Suprapubic skin (tissue), 4 donors: ENCODE measurements around the gene AKR1C4. TPM values are rescaled to one million over a fixed set of nuclear protein-coding genes. Genes with fewer than 3 reads are reported as not detected.

Experiments
- DNase-seq, 2 donors: peaks; one replicate each; pipeline ENCODE4 v3.0.0-alpha.2; 2019; ENCODE audit warnings: low spot score in 2 of 2
- H3K27ac ChIP-seq: fragments of 200-600 bp; sonication (generic); one replicate; pipeline ENCODE4 v1.5.1; 2019
- H3K27me3 ChIP-seq: fragments of 200-600 bp; sonication (generic); one replicate; pipeline ENCODE4 v1.5.1; 2019
- H3K36me3 ChIP-seq: fragments of 200-600 bp; sonication (generic); one replicate; pipeline ENCODE4 v1.5.1; 2019
- H3K4me1 ChIP-seq: fragments of 200-600 bp; sonication (generic); one replicate; pipeline ENCODE4 v1.5.1; 2019
- H3K4me3 ChIP-seq: fragments of 200-600 bp; sonication (generic); one replicate; pipeline ENCODE4 v1.5.1; 2019; ENCODE audit warnings: mild to moderate bottlenecking
- H3K9me3 ChIP-seq: fragments of 200-600 bp; sonication (generic); one replicate; pipeline ENCODE4 v1.5.1; 2019
- CTCF ChIP-seq, 2 donors: fragments of 200-600 bp in 1 of 2; fragments of 450-650 bp in 1 of 2; sonication (generic) in 1 of 2; IDR thresholded peaks; one replicate each; pipeline ENCODE4 v1.5.1; 2016 to 2019; ENCODE audit warnings: antibody characterized with exemption in 2 of 2, mild to moderate bottlenecking in 1 of 2, moderate library complexity in 1 of 2
- EP300 ChIP-seq: sonication (generic); formaldehyde crosslinking; IDR thresholded peaks from one replicate; pipeline ENCODE4 v1.6.1; 2017; ENCODE audit warnings: antibody characterized with exemption
- POLR2A ChIP-seq, 2 donors: fragments of 450-650 bp; IDR thresholded peaks; one replicate each; pipeline ENCODE4 v1.6.1; 2017; ENCODE audit warnings: antibody characterized with exemption in 2 of 2, mild to moderate bottlenecking in 2 of 2, moderate library complexity in 2 of 2
- POLR2AphosphoS5 ChIP-seq, 3 donors: sonication (generic); formaldehyde crosslinking; IDR thresholded peaks; one replicate each; pipeline ENCODE4 v1.6.1; 2017; ENCODE audit warnings: antibody characterized with exemption in 3 of 3
- WGBS: methylation state at CpG from one replicate; pipeline ENCODE4 v1.1.5; 2018; 5-methylcytosine and 5-hydroxymethylcytosine counted together
- total RNA-seq, 4 donors: library from RNA; depleted of rRNA; stranded (reverse); fragments of >200 nt; gene quantifications; one replicate each; pipeline ENCODE4 v1.1.0, GENCODE V29; 2016

Gene AKR1C4
- total RNA-seq, 4 donors from 2014 or later: 1.1 TPM; not detected in 3

- Histone ChIP-seq H3K36me3 (no peaks in the 10 kb centered on the region), H3K4me3 (no peak overlapping the region), H3K27ac (no peak overlapping the region), H3K9me3 (peaks cover 6% of the 10 kb centered on the region), H3K27me3 (no peaks in the 10 kb centered on the region), H3K4me1 (no peaks in the 10 kb centered on the region)
- no peak for DNase-seq
- 85% methylated on average over 1 of the region's 1 CpG for WGBS
- TF ChIP-seq CTCF (IDR thresholded peaks at IDR 0.05) (no peak), POLR2A (IDR thresholded peaks at IDR 0.05) (no peak), POLR2AphosphoS5 (IDR thresholded peaks at IDR 0.05) (no peak), EP300 (no peak)
Measured at GRCh38 chr10:5266804-5267203, 70.2 kb downstream of the AKR1C4 start.

- H3K27ac ChIP-seq: no peak overlapping the region
- H3K36me3 ChIP-seq: no peaks in the 10 kb centered on the region
- H3K4me1 ChIP-seq: no peaks in the 10 kb centered on the region
- no peak for DNase-seq
- H3K9me3 ChIP-seq: peaks cover 6% of the 10 kb centered on the region
- TF ChIP-seq CTCF (IDR thresholded peaks at IDR 0.05) (no peak), POLR2A (IDR thresholded peaks at IDR 0.05) (no peak), EP300 (no peak), POLR2AphosphoS5 (IDR thresholded peaks at IDR 0.05) (no peak)
- H3K27me3 ChIP-seq: no peaks in the 10 kb centered on the region
- H3K4me3 ChIP-seq: no peak overlapping the region
Measured at GRCh38 chr10:5268234-5268633, 71.6 kb downstream of the AKR1C4 start.

Other genes with a start within 250 kb of the AKR1C4 start
- 10 to 100 TPM; 23.3 to 61.7 (median 32.6) TPM for gene AKR1C1, start 233.4 kb upstream of the AKR1C4 start, total RNA-seq
- 10 to 100 TPM in 3 of 4 donors, 1 to 10 TPM in 1; 7.2 to 29.7 (median 23.4) TPM for gene AKR1C2, start 193.0 kb upstream of the AKR1C4 start, total RNA-seq
- gene AKR1C3, start 102.4 kb upstream of the AKR1C4 start, total RNA-seq: 10 to 100 TPM; 13.4 to 43.0 (median 15.5) TPM
- gene AKR1C8, start 11.7 kb upstream of the AKR1C4 start, total RNA-seq: not detected
- gene UCN3, start 168.1 kb downstream of the AKR1C4 start, total RNA-seq: not detected
- 1 to 10 TPM in 1 of 4 donors, under 1 TPM in 1, not detected in 2; 0.36 to 1.7 TPM for gene TUBAL3, start 208.0 kb downstream of the AKR1C4 start, total RNA-seq
- 10 to 100 TPM; 69.9 to 92.8 (median 76.2) TPM for gene NET1, start 215.7 kb downstream of the AKR1C4 start, total RNA-seq